GM20000 (cell line): ENCODE data around the gene SMCO4.

Source experiments
- DNase-seq: peaks from one replicate; pipeline ENCODE4 v3.0.0; 2012; ENCODE audit warnings: low spot score
- TF ChIP-seq, protein P1 (sequence below): IDR thresholded peaks from 2 replicates; pipeline ENCODE4 v1.5.1; 2012; ENCODE audit warnings: mild to moderate bottlenecking, control low read depth; ENCODE audit errors: extremely low read depth, missing control alignments

Gene SMCO4

DNA sequence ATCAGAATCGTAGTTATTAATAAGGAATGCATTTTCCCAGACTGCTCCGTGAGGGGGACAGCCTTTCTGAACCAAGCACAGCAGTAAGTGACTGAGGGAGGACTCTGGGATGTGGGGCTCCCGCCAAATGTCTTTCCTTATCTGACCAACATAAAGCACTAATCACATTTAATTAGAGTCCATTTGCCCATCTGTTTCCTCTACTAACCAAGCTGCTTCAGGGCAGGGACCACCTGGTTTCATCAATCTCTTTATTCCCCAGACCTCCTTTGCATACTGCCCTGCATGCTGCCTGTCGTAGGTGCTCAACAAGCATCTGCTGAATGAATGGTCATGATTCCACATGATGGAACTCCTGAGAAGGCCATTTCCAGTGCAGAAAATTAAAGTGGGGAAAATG, 29.4 kb downstream of the SMCO4 start:
- DNase-seq, result no peak
- TF ChIP-seq, protein P1, sequence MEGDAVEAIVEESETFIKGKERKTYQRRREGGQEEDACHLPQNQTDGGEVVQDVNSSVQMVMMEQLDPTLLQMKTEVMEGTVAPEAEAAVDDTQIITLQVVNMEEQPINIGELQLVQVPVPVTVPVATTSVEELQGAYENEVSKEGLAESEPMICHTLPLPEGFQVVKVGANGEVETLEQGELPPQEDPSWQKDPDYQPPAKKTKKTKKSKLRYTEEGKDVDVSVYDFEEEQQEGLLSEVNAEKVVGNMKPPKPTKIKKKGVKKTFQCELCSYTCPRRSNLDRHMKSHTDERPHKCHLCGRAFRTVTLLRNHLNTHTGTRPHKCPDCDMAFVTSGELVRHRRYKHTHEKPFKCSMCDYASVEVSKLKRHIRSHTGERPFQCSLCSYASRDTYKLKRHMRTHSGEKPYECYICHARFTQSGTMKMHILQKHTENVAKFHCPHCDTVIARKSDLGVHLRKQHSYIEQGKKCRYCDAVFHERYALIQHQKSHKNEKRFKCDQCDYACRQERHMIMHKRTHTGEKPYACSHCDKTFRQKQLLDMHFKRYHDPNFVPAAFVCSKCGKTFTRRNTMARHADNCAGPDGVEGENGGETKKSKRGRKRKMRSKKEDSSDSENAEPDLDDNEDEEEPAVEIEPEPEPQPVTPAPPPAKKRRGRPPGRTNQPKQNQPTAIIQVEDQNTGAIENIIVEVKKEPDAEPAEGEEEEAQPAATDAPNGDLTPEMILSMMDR, result no peak

DNA sequence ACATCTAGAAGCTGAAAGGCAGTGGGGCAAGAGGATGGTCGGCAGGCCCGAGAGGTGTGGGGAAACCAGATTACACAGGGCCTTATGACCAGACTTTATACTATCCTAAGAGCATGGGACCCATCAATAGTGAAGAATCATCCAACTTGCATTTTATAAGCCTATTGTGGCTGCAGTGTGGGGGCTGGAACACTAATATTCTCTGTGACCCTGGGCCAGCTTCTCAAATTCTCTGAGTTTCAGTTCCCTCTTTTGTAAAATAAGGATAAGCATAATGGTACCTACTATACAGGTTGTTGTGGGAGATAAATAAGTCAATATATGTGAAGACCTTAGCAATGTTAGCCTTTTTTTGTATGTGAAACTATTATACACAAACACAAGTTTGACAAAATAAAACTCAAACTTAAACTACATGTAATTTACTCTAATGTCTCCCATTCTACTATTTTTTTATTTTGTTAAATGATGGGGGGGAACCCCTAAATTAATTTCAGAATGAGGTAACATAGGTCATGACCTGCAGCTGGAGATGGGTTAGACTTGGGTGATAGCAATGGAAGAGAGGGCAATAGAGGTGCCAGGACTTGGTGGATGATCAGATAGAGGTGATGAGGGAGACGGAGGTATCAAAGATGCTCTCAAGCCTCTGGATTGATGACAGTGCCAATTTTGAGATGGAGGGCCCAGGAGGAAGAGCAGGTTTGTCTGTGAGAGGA, 30.1 kb downstream of the SMCO4 start:
- DNase-seq, result no peak
- TF ChIP-seq, protein P1, result no peak

DNA sequence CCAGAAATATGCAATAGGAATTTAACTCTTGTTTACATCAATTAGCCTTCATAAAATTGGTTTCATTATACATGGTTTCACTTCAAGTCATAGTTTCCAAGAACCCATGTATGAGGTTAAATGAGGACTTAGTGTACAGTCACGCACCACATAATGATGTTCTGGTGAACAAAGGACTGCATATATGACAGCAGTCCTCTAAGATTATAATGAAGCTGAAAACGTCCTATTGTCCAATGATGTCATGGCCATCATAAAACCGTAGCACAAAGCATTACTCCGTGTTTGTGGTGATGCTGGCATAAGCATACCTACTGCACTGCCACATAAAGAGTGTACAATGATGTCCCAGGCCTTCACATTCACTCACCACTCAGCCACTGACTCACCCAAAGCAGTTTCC, 31.1 kb downstream of the SMCO4 start:
- TF ChIP-seq, protein P1, result no peak
- DNase-seq, result peak; percentile 45

DNA sequence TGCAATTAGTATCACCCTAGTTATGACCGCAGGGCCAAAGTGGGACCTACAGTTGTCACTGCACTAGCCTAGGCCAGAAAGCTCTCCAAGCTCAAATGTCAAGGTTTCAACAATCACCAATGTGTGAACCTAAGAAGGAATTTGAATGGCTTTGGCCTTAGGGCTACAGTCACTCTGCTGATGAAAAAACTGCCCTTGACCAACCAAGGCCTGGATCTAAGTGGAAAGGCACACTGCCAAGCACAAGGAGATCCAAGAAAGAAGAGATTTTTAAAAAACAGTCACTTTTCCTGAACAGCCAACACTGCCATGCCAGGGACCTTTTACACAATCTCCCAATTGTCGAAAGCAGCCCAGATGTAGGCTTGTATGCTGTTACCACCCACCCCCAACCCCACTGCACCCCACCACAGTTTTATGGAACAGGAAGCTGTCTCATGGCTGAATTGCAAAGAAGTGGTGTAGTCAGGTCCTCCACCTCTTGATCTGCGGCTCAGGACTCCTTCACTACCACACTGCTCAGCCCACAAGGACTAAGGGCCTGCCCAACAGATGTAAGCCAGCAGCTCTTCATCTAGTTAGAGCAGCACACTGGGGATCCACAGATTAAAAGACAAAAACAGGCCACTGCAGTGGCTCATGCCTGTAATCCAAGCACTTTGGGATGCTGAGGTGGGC, 32.9 kb downstream of the SMCO4 start:
- TF ChIP-seq, protein P1, result no peak
- no peak for DNase-seq

DNA sequence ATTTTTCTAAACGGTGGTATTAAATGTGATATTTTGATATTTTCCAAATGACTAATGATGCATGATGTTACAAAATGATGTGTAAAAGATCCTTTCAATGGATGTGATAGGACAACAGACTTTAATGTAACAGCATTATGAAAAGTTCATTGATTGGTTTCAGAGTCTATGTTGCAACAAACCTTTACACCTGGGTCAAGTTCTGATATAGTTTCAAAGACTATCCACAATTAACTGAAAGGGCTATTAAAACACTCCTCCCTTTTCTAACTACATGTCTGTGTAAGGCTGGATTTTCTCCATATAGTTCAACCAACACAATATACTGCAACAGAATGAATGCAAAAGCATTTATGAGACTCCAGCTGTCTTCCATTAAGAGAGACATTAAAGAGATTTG, 35.7 kb downstream of the SMCO4 start:
- DNase-seq, result no peak
- TF ChIP-seq, protein P1, result no peak

DNA sequence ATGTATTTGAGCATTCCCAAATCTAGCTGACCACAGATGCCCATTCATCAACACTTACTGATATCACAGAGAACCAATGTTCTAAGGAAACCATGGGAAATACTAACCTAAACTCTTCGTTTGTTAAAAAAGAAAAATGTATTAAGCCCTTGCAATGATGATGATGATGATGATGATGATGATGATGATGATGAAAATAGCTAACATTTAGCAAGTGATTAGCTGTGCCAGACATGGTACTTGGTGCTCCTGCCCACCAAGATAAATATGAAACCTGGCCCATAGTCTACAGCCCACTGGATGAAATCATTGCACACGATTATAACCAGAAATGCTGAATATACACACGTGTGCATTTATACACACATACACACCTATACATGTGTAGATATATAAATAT, 37.5 kb downstream of the SMCO4 start:
- no peak for DNase-seq
- TF ChIP-seq, protein P1, result no peak
